Left ventricle myocardium superior (tissue), 1 donor: Measurements from ENCODE around the gene SCT. TPM values are rescaled to one million over a fixed set of nuclear protein-coding genes. Genes with fewer than 3 reads are reported as not detected.

Source experiments
- ATAC-seq: fragments of 200-7000 bp; cut with Tn5 transposase; one replicate; pipeline ENCODE4 v1.9.1; 2020; ENCODE audit warnings: mild to moderate bottlenecking, moderate library complexity
- DNase-seq: peaks from one replicate; pipeline ENCODE4 v3.0.0-alpha.2; 2020
- intact Hi-C: fragments of 100-400 bp; cut with micrococcal nuclease; formaldehyde crosslinking; loops from one replicate; pipeline ENCODE4 v1.11.0; 2022
- total RNA-seq: library from RNA; stranded (reverse); fragmentation: NEBNext Ultra II Directional; extraction: Animal tissue kit (Norgen Biotek cat#: 25700); gene quantifications from one replicate; pipeline ENCODE4 v1.2.1, GENCODE V29; 2021
- donor health status: DM: no; HTN: yes; CAD: no; lungs with severe emphysema.

The SCT gene
- total RNA-seq, 1 donor from 2014 or later = not detected

- peak; percentile 1 for ATAC-seq
- intact Hi-C loops = no loop called here
- DNase-seq = peak; percentile 75
These were observed 13.5 kb downstream of the SCT start for GRCh38 chr11:613369-613968.

- DNase-seq (no peak), ATAC-seq (no peak)
- intact Hi-C loops = no loop called here
These were observed 14.1 kb downstream of the SCT start for GRCh38 chr11:612961-613300.

- intact Hi-C loops = no loop called here
- ATAC-seq (no peak), DNase-seq (no peak)
These were observed 14.6 kb downstream of the SCT start for GRCh38 chr11:612201-612960.

- DNase-seq (no peak), ATAC-seq (no peak)
- intact Hi-C loops = no loop called here
These were observed 15.7 kb downstream of the SCT start for GRCh38 chr11:611001-611996.

- ATAC-seq (no peak), DNase-seq (no peak)
- intact Hi-C loops = no loop called here
These were observed 16.7 kb downstream of the SCT start for GRCh38 chr11:610146-610801.

- intact Hi-C loops = no loop called here
- ATAC-seq (no peak), DNase-seq (no peak)
These were observed 17.6 kb downstream of the SCT start for GRCh38 chr11:609341-609811.

GRCh38 chr11:608791-609251 lies 18.2 kb downstream of the SCT start:
- ATAC-seq (no peak), DNase-seq (no peak)
- intact Hi-C loops = no loop called here

GRCh38 chr11:607971-608659 lies 18.9 kb downstream of the SCT start:
- intact Hi-C loops = no loop called here
- DNase-seq = no peak

GRCh38 chr11:607020-607780 lies 19.8 kb downstream of the SCT start:
- intact Hi-C loops = no loop called here
- DNase-seq = no peak
- no peak for ATAC-seq

More at GRCh38 chr11:607971-608659, 18.9 kb downstream of the SCT start:
- no peak for ATAC-seq

- intact Hi-C loops = no loop called here
- ATAC-seq (peak; percentile 92), DNase-seq (peak; percentile 85)
These were observed 20.7 kb downstream of the SCT start for GRCh38 chr11:606245-606644.

GRCh38 chr11:605286-606129 lies 21.5 kb downstream of the SCT start:
- ATAC-seq (peak; percentile 3), DNase-seq (peak; percentile 27)
- intact Hi-C loops = no loop called here

GRCh38 chr11:603154-603553 lies 23.8 kb downstream of the SCT start:
- intact Hi-C loops = no loop called here
- ATAC-seq (no peak), DNase-seq (no peak)

- no peak for ATAC-seq
- DNase-seq = no peak
- intact Hi-C loops = no loop called here
These were observed 25.3 kb downstream of the SCT start for GRCh38 chr11:601573-602245.

GRCh38 chr11:598005-598680 lies 28.8 kb downstream of the SCT start:
- ATAC-seq (no peak), DNase-seq (no peak)
- intact Hi-C loops = no loop called here

GRCh38 chr11:597166-597725 lies 29.7 kb downstream of the SCT start:
- intact Hi-C loops = no loop called here
- ATAC-seq (peak; percentile 9), DNase-seq (no peak)

- intact Hi-C loops = no loop called here
- DNase-seq (no peak), ATAC-seq (no peak)
These were observed 30.6 kb downstream of the SCT start for GRCh38 chr11:596374-596773.
